ENCODE measurements around the gene FDXACB1. TPM values are rescaled to one million over a fixed set of nuclear protein-coding genes. Genes with fewer than 3 reads are reported as not detected.
"Not testable (repeated sequence)": the region's sequence is repeated elsewhere in the genome, so short reads cannot be mapped to it uniquely, and the experiment has no call there.

The FDXACB1 gene
- total RNA-seq, 2 donors from 2014 or later = 3.7 to 7.1 TPM

DNA sequence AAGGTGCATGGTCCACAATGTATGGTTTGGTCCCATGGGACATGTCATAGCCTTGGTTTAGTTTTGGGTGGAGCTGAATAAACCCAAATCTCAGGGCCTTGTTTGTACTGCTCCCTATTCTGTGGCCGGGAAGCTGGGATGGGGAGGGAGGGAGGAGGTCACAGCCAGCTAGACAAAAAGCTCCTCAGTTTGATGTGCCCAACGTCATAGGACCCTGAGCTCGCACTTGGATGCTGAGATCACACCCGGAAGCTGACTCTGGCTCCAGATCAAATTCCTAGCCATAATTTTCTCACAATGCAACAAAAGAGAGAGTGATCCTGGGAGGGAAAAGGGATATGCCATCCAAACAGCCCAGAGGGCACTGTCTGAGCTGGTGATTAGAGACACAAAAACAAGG is 35.0 kb upstream of the FDXACB1 start:
- no peaks in the 10 kb centered on the region for H3K36me3 Mint-ChIP-seq (ENCODE audit: low read depth)
- H3K4me3 Mint-ChIP-seq = no peak overlapping the region
- no peak overlapping the region for H3K27ac Mint-ChIP-seq
- H3K9me3 Mint-ChIP-seq = no peaks in the 10 kb centered on the region
- no peaks in the 10 kb centered on the region for H3K4me1 Mint-ChIP-seq
- H3K27me3 Mint-ChIP-seq = peaks cover 46% of the 10 kb centered on the region
- no peak for ATAC-seq (replicated peaks)

DNA sequence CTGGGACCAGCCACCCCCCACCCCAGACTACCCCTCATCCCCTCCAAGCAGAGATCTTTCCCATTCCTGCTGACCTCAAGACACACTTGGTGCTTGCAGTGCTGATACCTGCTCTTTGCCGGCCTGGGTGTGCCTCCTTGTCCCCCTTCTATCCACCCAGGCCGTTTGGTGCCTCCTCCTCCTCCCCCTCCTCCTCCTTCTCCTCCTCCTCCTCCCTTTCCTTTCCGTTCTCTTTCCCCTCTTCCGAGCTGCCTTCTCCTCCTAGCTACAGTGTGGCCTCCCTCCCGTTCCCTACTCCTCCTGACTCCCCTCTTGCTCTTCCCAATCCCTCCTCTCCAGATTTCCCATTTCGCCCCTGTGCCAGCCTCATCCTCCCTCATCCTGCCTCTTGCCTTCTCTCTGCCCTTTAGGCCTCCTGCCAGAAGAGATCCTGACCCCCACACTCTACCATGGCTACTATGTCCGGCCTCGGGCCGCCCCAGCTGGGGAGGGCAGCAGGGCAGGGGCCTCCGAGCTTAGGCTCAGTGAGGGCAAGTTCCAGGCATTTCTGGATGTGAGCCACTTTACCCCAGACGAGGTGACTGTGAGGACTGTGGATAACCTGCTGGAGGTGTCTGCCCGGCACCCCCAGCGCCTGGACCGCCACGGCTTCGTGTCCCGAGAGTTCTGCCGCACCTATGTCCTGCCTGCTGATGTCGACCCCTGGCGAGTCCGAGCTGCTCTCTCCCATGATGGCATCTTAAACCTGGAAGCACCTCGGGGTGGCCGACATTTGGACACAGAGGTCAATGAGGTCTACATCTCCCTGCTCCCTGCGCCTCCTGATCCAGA is 34.3 kb upstream of the FDXACB1 start:
- Mint-ChIP-seq H3K27ac (no peak overlapping the region), H3K27me3 (peaks cover 46% of the 10 kb centered on the region), H3K36me3 (ENCODE audit: low read depth) (no peaks in the 10 kb centered on the region), H3K4me3 (no peak overlapping the region), H3K4me1 (no peaks in the 10 kb centered on the region), H3K9me3 (no peaks in the 10 kb centered on the region)
- no peak for ATAC-seq (replicated peaks)

DNA sequence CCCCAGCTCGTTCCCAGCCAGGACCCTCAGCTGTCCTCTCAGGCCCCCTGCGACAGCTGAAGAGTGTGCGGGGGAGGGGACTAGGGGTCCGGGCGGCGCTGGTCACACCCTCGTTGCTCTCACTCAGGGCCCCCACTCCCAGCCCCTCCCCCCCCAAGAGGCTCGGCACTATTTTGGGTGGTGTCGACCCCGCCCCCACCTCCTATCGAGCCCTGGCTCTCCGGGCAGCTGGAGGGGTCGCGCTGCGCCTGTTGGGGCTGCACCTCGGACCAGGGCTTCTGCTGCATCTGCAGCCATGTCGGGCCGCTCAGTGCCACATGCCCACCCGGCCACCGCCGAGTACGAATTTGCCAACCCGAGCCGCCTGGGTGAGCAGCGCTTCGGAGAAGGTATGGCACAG is 33.6 kb upstream of the FDXACB1 start, which contains the start of gene HSPB2:
Gene HSPB2 (plus strand): TSS at position 200 of the 400 bp plus-strand sequence. CDS start 96 bp downstream, at position 296.
- Mint-ChIP-seq H3K4me1 (no peaks in the 10 kb centered on the region), H3K9me3 (no peaks in the 10 kb centered on the region), H3K27ac (no peak within 1 kb of the TSS), H3K27me3 (peaks cover 46% of the 10 kb centered on the region), H3K4me3 (no peak within 1 kb of the TSS), H3K36me3 (ENCODE audit: low read depth) (no peaks in the 10 kb centered on the region)
- ATAC-seq (replicated peaks) = no peak

- Mint-ChIP-seq H3K27me3 (peaks cover 42% of the 10 kb centered on the region), H3K27ac (no peak within 1 kb of the TSS), H3K4me1 (no peaks in the 10 kb centered on the region), H3K4me3 (no peak within 1 kb of the TSS), H3K9me3 (no peaks in the 10 kb centered on the region), H3K36me3 (ENCODE audit: low read depth) (no peaks in the 10 kb centered on the region)
- no peak for ATAC-seq (replicated peaks)
These were observed 32.8 kb upstream of the FDXACB1 start, which contains the start of gene CRYAB for GRCh38 chr11:111911563-111912401. TSS of gene CRYAB (minus strand) at chr11:111911770. CDS start at chr11:111911724, 46 bp downstream.

GRCh38 chr11:111910676-111911562 is 32.0 kb upstream of the FDXACB1 start:
- Mint-ChIP-seq H3K27me3 (peaks cover 34% of the 10 kb centered on the region), H3K4me3 (no peak overlapping the region), H3K4me1 (no peaks in the 10 kb centered on the region), H3K27ac (no peak overlapping the region), H3K9me3 (no peaks in the 10 kb centered on the region), H3K36me3 (ENCODE audit: low read depth) (no peaks in the 10 kb centered on the region)
- no peak for ATAC-seq (replicated peaks)

GRCh38 chr11:111909378-111909777 is 30.4 kb upstream of the FDXACB1 start:
- Mint-ChIP-seq H3K9me3 (no peaks in the 10 kb centered on the region), H3K4me1 (no peaks in the 10 kb centered on the region), H3K4me3 (no peak overlapping the region), H3K27ac (no peak overlapping the region), H3K36me3 (ENCODE audit: low read depth) (no peaks in the 10 kb centered on the region), H3K27me3 (peaks cover 26% of the 10 kb centered on the region)
- ATAC-seq (replicated peaks) = no peak

DNA sequence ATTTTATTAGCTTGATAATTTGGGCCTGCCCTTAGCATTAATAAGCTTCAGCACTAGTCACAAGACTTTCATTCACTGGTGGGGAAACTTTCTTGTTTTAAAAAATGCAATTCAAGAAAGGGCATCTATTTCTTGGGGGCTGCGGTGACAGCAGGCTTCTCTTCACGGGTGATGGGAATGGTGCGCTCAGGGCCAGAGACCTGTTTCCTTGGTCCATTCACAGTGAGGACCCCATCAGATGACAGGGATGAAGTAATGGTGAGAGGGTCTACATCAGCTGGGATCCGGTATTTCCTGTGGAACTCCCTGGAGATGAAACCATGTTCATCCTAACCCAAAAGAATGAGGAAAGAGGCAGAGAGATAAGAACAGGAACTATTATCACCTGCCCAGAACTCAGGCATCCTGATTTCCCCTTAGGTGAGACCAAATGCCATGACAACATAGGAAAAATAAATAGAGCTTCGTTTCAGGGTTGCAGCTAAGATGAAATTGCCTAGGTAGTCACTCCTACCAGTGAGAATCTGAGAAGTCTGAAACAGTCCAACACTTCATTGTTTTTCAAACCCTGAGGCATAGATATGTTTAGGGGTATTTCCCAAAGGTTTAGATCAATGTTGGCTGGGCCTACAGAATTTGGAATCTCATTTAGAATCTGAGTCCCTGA is 29.8 kb upstream of the FDXACB1 start:
- Mint-ChIP-seq H3K4me1 (no peaks in the 10 kb centered on the region), H3K4me3 (no peak overlapping the region), H3K27me3 (peaks cover 22% of the 10 kb centered on the region), H3K36me3 (ENCODE audit: low read depth) (no peaks in the 10 kb centered on the region), H3K27ac (no peak overlapping the region), H3K9me3 (no peaks in the 10 kb centered on the region)
- ATAC-seq (replicated peaks) = no peak

GRCh38 chr11:111906680-111907079 is 27.7 kb upstream of the FDXACB1 start:
- no peaks in the 10 kb centered on the region for H3K36me3 Mint-ChIP-seq (ENCODE audit: low read depth)
- H3K27ac Mint-ChIP-seq = no peak overlapping the region
- H3K27me3 Mint-ChIP-seq = peaks cover 14% of the 10 kb centered on the region
- H3K4me3 Mint-ChIP-seq = no peak overlapping the region
- no peaks in the 10 kb centered on the region for H3K9me3 Mint-ChIP-seq
- H3K4me1 Mint-ChIP-seq = no peaks in the 10 kb centered on the region
- ATAC-seq (replicated peaks) = no peak

DNA sequence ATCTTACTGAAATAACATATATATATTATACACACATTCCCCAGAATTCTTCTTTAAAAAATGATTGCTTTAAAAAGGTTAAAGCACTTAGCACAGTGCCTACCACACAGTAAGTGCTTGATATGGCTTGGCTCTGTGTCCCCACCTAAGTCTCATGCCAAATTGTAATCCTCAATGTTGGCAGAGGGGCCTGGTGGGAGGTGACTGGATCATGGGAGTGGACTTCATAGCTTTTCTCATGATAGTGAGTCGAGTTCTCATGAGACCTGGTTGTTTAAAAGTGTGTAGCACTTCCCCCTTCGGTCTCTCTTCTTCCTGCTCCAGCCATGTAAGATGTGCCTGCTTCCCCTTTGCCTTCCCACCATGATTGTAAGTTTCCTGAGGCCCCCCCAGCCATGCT is 26.4 kb upstream of the FDXACB1 start:
- Mint-ChIP-seq H3K27ac (no peak overlapping the region), H3K9me3 (no peaks in the 10 kb centered on the region), H3K4me1 (no peaks in the 10 kb centered on the region), H3K36me3 (ENCODE audit: low read depth) (no peaks in the 10 kb centered on the region), H3K4me3 (no peak overlapping the region), H3K27me3 (peaks cover 3% of the 10 kb centered on the region)
- no peak for ATAC-seq (replicated peaks)

DNA sequence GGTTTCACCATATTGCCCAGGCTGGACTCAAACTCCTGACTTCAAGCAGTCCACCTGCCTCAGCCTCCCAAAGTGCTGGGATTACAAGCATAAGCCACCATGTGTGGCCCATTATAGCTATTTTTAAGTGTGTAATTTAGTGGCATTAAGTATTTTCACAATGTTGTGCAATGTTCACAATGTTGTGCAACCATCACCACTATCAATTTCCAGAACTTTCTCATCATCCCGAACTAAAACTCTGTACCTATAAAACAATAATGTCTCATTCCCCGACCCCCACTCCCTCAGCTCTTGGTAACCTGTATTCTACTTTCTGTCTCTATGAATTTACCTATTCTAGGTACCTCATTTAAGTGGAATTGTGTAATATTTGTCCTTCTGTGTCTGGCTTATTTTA is 7.9 kb upstream of the FDXACB1 start:
- H3K4me3 Mint-ChIP-seq = no peak overlapping the region
- no peak overlapping the region for H3K27ac Mint-ChIP-seq
- H3K27me3 Mint-ChIP-seq = no peaks in the 10 kb centered on the region
- H3K9me3 Mint-ChIP-seq = no peaks in the 10 kb centered on the region
- H3K4me1 Mint-ChIP-seq = no peaks in the 10 kb centered on the region
- ATAC-seq (replicated peaks) = no peak
- H3K36me3 Mint-ChIP-seq (ENCODE audit: low read depth) = peaks cover 8% of the 10 kb centered on the region

DNA sequence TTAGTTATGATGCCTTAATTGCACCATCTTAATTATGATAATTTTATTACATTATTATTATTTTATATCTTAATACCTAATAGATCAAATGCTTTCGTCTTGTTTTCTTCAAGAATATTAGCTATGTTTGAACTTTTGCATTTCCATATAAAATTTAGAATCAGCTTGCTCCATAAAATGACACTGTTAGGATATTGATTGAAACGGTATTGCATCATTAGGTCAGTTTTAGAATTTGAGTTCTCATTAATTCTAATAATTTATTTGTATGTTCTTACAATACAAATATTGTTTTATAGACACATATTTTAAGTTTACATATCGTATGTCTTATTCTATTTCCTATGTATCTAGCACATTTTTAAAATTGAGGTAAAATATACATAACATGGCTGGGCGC is 7.1 kb upstream of the FDXACB1 start:
- H3K36me3 Mint-ChIP-seq (ENCODE audit: low read depth) = peaks cover 8% of the 10 kb centered on the region
- no peak overlapping the region for H3K27ac Mint-ChIP-seq
- H3K4me1 Mint-ChIP-seq = no peaks in the 10 kb centered on the region
- H3K9me3 Mint-ChIP-seq = no peaks in the 10 kb centered on the region
- ATAC-seq (replicated peaks) = no peak
- H3K27me3 Mint-ChIP-seq = no peaks in the 10 kb centered on the region
- no peak overlapping the region for H3K4me3 Mint-ChIP-seq

DNA sequence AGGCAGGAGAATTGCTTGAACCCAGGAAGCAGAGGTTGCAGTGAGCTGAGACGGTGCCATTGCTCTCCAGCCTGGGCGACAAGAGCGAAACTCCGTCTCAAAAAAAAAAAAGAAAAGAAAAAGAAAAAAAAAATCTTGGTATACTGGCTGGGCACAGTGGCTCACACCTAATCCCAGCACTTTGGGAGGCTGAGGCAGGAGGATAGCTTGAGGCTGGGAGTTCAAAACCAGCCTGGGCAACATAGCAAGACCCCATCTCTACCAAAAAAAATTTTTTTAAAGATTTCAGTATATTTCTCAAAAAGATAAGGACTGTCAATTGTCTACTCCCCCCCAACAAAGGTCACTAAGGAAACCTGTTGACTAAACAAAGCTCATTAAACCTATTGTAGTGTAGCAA is 6.1 kb upstream of the FDXACB1 start:
- not testable (repeated sequence) for H3K36me3 Mint-ChIP-seq (ENCODE audit: low read depth); H3K27me3 Mint-ChIP-seq; ATAC-seq (replicated peaks); H3K27ac Mint-ChIP-seq; H3K4me3 Mint-ChIP-seq; H3K9me3 Mint-ChIP-seq; H3K4me1 Mint-ChIP-seq

GRCh38 chr11:111882202-111882601 is 3.2 kb upstream of the FDXACB1 start:
- ATAC-seq (replicated peaks) = no peak
- Mint-ChIP-seq H3K27me3 (no peaks in the 10 kb centered on the region), H3K4me1 (peaks cover 10% of the 10 kb centered on the region), H3K9me3 (no peaks in the 10 kb centered on the region), H3K27ac (no peak overlapping the region), H3K4me3 (no peak overlapping the region), H3K36me3 (ENCODE audit: low read depth) (peaks cover 8% of the 10 kb centered on the region)

- peaks cover 31% of the 10 kb centered on the region for H3K36me3 Mint-ChIP-seq (ENCODE audit: low read depth)
- peaks cover 10% of the 10 kb centered on the region for H3K4me1 Mint-ChIP-seq
- no peak for ATAC-seq (replicated peaks)
These were observed 634 bp upstream of the FDXACB1 start for GRCh38 chr11:111879637-111879960.

More at GRCh38 chr11:111879637-111879960, 634 bp upstream of the FDXACB1 start:
- Mint-ChIP-seq H3K4me3 (peak overlapping the region; percentile 96), H3K9me3 (no peaks in the 10 kb centered on the region), H3K27ac (peak overlapping the region; percentile 100), H3K27me3 (no peaks in the 10 kb centered on the region)
